HepG2 (cell line): Measurements from ENCODE around the gene CCDC148. TPM values are rescaled to one million over a fixed set of nuclear protein-coding genes. Genes with fewer than 3 reads are reported as not detected.

Experiments used
- ATF7 ChIP-seq, 2 experiments: fragments of 450-650 bp in 1 of 2; sonication (generic) in 1 of 2; formaldehyde crosslinking in 1 of 2; IDR thresholded peaks; 2 replicates each; pipeline versions ENCODE4 v1.4.0 to v1.6.1; 2016 to 2020; ENCODE audit warnings: antibody characterized with exemption in 1 of 2, mild to moderate bottlenecking in 1 of 2, missing genetic modification reagents in 1 of 2
- BCL6 ChIP-seq: IDR thresholded peaks from 2 replicates; pipeline ENCODE4 v1.6.1; 2016; ENCODE audit warnings: missing genetic modification reagents, missing compliant biosample characterization
- EHMT2 ChIP-seq: fragments of 200-600 bp; sonication (generic); IDR thresholded peaks from 2 replicates; pipeline ENCODE4 v1.7.0; 2017; ENCODE audit warnings: antibody characterized with exemption, low read depth, low read length, borderline replicate concordance
- ISX ChIP-seq: sonication (generic); formaldehyde crosslinking; conservative IDR thresholded peaks from 2 replicates; pipeline ENCODE4 v1.5.0; 2020; ENCODE audit warnings: missing genetic modification reagents
- KLF11 ChIP-seq: IDR thresholded peaks from 2 replicates; pipeline ENCODE4 v1.6.1; 2016; ENCODE audit warnings: missing compliant biosample characterization
- NRL ChIP-seq: sonication (generic); formaldehyde crosslinking; IDR thresholded peaks from 2 replicates; pipeline ENCODE4 v1.5.0; 2020; ENCODE audit warnings: missing genetic modification reagents, mild to moderate bottlenecking, moderate library complexity, borderline replicate concordance
- PHF8 ChIP-seq: sonication (generic); formaldehyde crosslinking; IDR thresholded peaks from 2 replicates; pipeline ENCODE4 v1.5.0; 2020; ENCODE audit warnings: missing genetic modification reagents
- RAD51 ChIP-seq: fragments of 450-650 bp; IDR thresholded peaks from 2 replicates; pipeline ENCODE4 v1.6.1; 2016; ENCODE audit warnings: borderline replicate concordance
- RFX5 ChIP-seq: IDR thresholded peaks from 2 replicates; pipeline ENCODE4 v1.6.1; 2011; ENCODE audit warnings: low read depth, low read length, improper control_type of control experiment
- TARDBP ChIP-seq: sonication (generic); formaldehyde crosslinking; IDR thresholded peaks from 2 replicates; pipeline ENCODE4 v1.8.0; 2022; ENCODE audit warnings: mild to moderate bottlenecking, missing genetic modification reagents
- YEATS2 ChIP-seq: sonication (generic); formaldehyde crosslinking; IDR thresholded peaks from 2 replicates; pipeline ENCODE4 v1.4.0; 2020; ENCODE audit warnings: missing genetic modification reagents, borderline replicate concordance
- ZNF136 ChIP-seq: sonication (generic); formaldehyde crosslinking; IDR thresholded peaks from 2 replicates; pipeline ENCODE4 v1.8.1; 2022; ENCODE audit warnings: low read depth, mild to moderate bottlenecking, moderate library complexity, missing genetic modification reagents
- ZNF263 ChIP-seq: sonication (generic); formaldehyde crosslinking; IDR thresholded peaks from 2 replicates; pipeline ENCODE4 v1.4.0; 2020; ENCODE audit warnings: missing genetic modification reagents
- ZNF274 ChIP-seq: sonication (generic); formaldehyde crosslinking; IDR thresholded peaks from 2 replicates; pipeline ENCODE4 v1.5.1; 2020; ENCODE audit warnings: mild to moderate bottlenecking, missing genetic modification reagents
- ZNF281 ChIP-seq: sonication (generic); formaldehyde crosslinking; IDR thresholded peaks from 2 replicates; pipeline ENCODE4 v1.4.0; 2020; ENCODE audit warnings: missing genetic modification reagents, borderline replicate concordance
- ZNF367 ChIP-seq: sonication (generic); formaldehyde crosslinking; IDR thresholded peaks from 2 replicates; pipeline ENCODE4 v1.4.0; 2020; ENCODE audit warnings: missing genetic modification reagents, borderline replicate concordance
- ZNF564 ChIP-seq: sonication (generic); formaldehyde crosslinking; IDR thresholded peaks from 2 replicates; pipeline ENCODE4 v1.8.1; 2023; ENCODE audit warnings: mild to moderate bottlenecking, missing genetic modification reagents
- ZNF609 ChIP-seq: sonication (generic); formaldehyde crosslinking; IDR thresholded peaks from 2 replicates; pipeline ENCODE4 v1.4.0; 2020; ENCODE audit warnings: mild to moderate bottlenecking, missing genetic modification reagents, borderline replicate concordance
- ZSCAN12 ChIP-seq: sonication (generic); formaldehyde crosslinking; IDR thresholded peaks from 2 replicates; pipeline ENCODE4 v1.9.0; 2021; ENCODE audit warnings: mild to moderate bottlenecking, missing genetic modification reagents
- ZSCAN30 ChIP-seq: sonication (generic); formaldehyde crosslinking; IDR thresholded peaks from 2 replicates; pipeline ENCODE4 v1.5.0; 2020; ENCODE audit warnings: mild to moderate bottlenecking, missing genetic modification reagents
- ZSCAN9 ChIP-seq: IDR thresholded peaks from 2 replicates; pipeline ENCODE4 v1.6.1; 2016; ENCODE audit warnings: borderline replicate concordance
- polyA plus RNA-seq, 8 experiments: library from polyadenylated mRNA; depleted of rRNA in 3 of 8; stranded (reverse) in 7 of 8; unstranded in 1 of 8; fragments of >200 nt; fragmentation: Illumina TruSeq in 4 of 8; extraction: Trizol in 4 of 8; gene quantifications; 2 replicates each; pipeline versions ENCODE4 v1.2.1 to v1.2.3, GENCODE V29; 2011 to 2016; ENCODE audit warnings: low read depth in 4 of 8, missing spikeins in 1 of 8, mixed read lengths in 1 of 8; ENCODE audit not compliant: insufficient read depth in 1 of 8
- total RNA-seq, 5 experiments: library from RNA; depleted of rRNA; stranded (reverse); fragments of >200 nt; fragmentation: Illumina TruSeq; extraction: Trizol; gene quantifications; 2 replicates each; pipeline ENCODE4 v1.2.3, GENCODE V29; 2016; ENCODE audit warnings: low read depth in 1 of 5

Gene CCDC148
- total and polyA plus RNA-seq, 2 of the 13 experiments (the other 11 are each of a cell fraction or from before 2014, with no cell fraction given), result 0.30 to 0.49 TPM

GRCh38 chr2:158214431-158214830 is 242.1 kb downstream of the CCDC148 start (continued):
- no peak for TF ChIP-seq TARDBP (CRISPR knock-in tag)
- TF ChIP-seq BCL6 (CRISPR knock-in tag), result 0 out of 2 replicates have a peak, but pooled peaks have one; percentile 8
- no peak for TF ChIP-seq ZNF564
- no peak for TF ChIP-seq RFX5
- TF ChIP-seq PHF8 (CRISPR knock-in tag), result no peak
- TF ChIP-seq EHMT2, result no peak
- TF ChIP-seq ATF7 (IDR thresholded peaks at IDR 0.05), result no peak
- TF ChIP-seq ATF7 (CRISPR knock-in tag; IDR thresholded peaks at IDR 0.05), result no peak
- no peak for TF ChIP-seq ZNF274 (CRISPR knock-in tag)
- no peak for TF ChIP-seq RAD51
- no peak for TF ChIP-seq ZSCAN30 (CRISPR knock-in tag)
- TF ChIP-seq ZNF136 (CRISPR knock-in tag), result no peak
- no peak for TF ChIP-seq ZNF609
- TF ChIP-seq YEATS2, result no peak; the same call in 1 of the 2 replicates
- TF ChIP-seq ZSCAN9 (CRISPR knock-in tag), result no peak
- TF ChIP-seq NRL (CRISPR knock-in tag), result no peak
- TF ChIP-seq ZSCAN12 (CRISPR knock-in tag), result no peak
- TF ChIP-seq KLF11, result no peak
- no peak for TF ChIP-seq ZNF263 (CRISPR knock-in tag)
- no peak for TF ChIP-seq ZNF367 (CRISPR knock-in tag)
- TF ChIP-seq ZNF281, result no peak
- TF ChIP-seq ISX, result no peak
